HepG2 (cell line): ENCODE measurements around the gene SERINC4. TPM values are rescaled to one million over a fixed set of nuclear protein-coding genes. Genes with fewer than 3 reads are reported as not detected.

Experiments used
- ATAC-seq: fragments of 200-7000 bp; cut with Tn5 transposase; 3 replicates; pipeline ENCODE4 v1.9.1; 2020; ENCODE audit warnings: mild to moderate bottlenecking, moderate library complexity
- BruUV-seq: library from RNA; stranded (reverse); fragments of 400-500 nt; replicated peaks from 2 replicates; lab custom pipeline; 2021; lab: Mats Ljungman, UMichigan
- CTCF ChIA-PET: fragments of 300-600 bp; formaldehyde crosslinking; extraction: SDS; loops from one replicate; lab custom pipeline; 2021; ENCODE audit warnings: low total read pairs, inconsistent platforms, low intra/inter-chr PET ratio; lab: Yijun Ruan, JAX
- POLR2A ChIA-PET: fragments of 350-600 bp; sonication (Branson Sonifier 250); formaldehyde crosslinking; loops from one replicate; lab custom pipeline; 2020; ENCODE audit warnings: antibody characterized with exemption, inconsistent platforms; lab: Yijun Ruan, JAX
- DNase-seq: peaks from one replicate; pipeline ENCODE4 v3.0.0-alpha.2; 2015; ENCODE audit warnings: low spot score
- FAIRE-seq: peaks from 3 replicates; lab custom pipeline; 2011; peaks lifted over from hg19 to GRCh38; lab: Jason Lieb, UNC
- H2AFZ ChIP-seq: one replicate; pipeline ENCODE4 v1.6.1; 2011; ENCODE audit warnings: low read length, inconsistent platforms
- H3K27ac ChIP-seq: fragments of 300-600 bp; 3 replicates; pipeline ENCODE4 v1.8.0; 2011; ENCODE audit warnings: mixed run types, mild to moderate bottlenecking, mixed read lengths, low read length, inconsistent platforms; ENCODE audit not compliant: insufficient read depth; ENCODE audit errors: extremely low read length
- H3K27me3 ChIP-seq, 2 experiments: fragments of 200-600 bp in 1 of 2; 2 replicates in 1 of 2; 3 replicates in 1 of 2; pipeline versions ENCODE4 v1.6.0 to v1.8.0; 2011; ENCODE audit warnings: low read length in 2 of 2, mild to moderate bottlenecking in 2 of 2, moderate library complexity in 2 of 2, inconsistent platforms in 1 of 2; ENCODE audit not compliant: insufficient read depth in 2 of 2, control insufficient read depth in 1 of 2
- H3K36me3 ChIP-seq, 2 experiments: fragments of 200-600 bp in 1 of 2; replicated peaks in 1 of 2; 2 replicates in 1 of 2; 3 replicates in 1 of 2; pipeline versions ENCODE4 v1.5.1 to v1.8.0; 2011; ENCODE audit warnings: low read length in 2 of 2, inconsistent platforms in 1 of 2; ENCODE audit not compliant: insufficient read depth in 2 of 2, control insufficient read depth in 1 of 2
- H3K4me1 ChIP-seq: 2 replicates; pipeline ENCODE4 v1.5.1; 2012; ENCODE audit warnings: low read length, inconsistent platforms; ENCODE audit not compliant: insufficient read depth
- H3K4me2 ChIP-seq: 2 replicates; pipeline ENCODE4 v1.6.0; 2011; ENCODE audit warnings: low read depth, low read length, inconsistent platforms
- H3K4me3 ChIP-seq, 3 experiments: fragments of 200-600 bp in 1 of 3; sonication (generic), shearing (Covaris generic) in 1 of 3; replicated peaks in 1 of 3; 2 replicates each; pipeline ENCODE4 v1.5.1; 2011 to 2016; ENCODE audit warnings: low read length in 3 of 3, inconsistent platforms in 2 of 3, low read depth in 2 of 3, mild to moderate bottlenecking in 2 of 3, control low read depth in 1 of 3, mixed read lengths in 1 of 3; ENCODE audit not compliant: insufficient read depth in 1 of 3
- H3K79me2 ChIP-seq: one replicate; pipeline ENCODE4 v1.6.1; 2011; ENCODE audit warnings: low read length, inconsistent platforms; ENCODE audit not compliant: insufficient read depth
- H3K9ac ChIP-seq: 2 replicates; pipeline ENCODE4 v1.6.0; 2011; ENCODE audit warnings: mild to moderate bottlenecking, low read depth, low read length, inconsistent platforms; ENCODE audit not compliant: insufficient read depth
- H3K9me3 ChIP-seq: 2 replicates; pipeline ENCODE4 v1.5.1; 2012; ENCODE audit warnings: mild to moderate bottlenecking, low read length
- H4K20me1 ChIP-seq: 2 replicates; pipeline ENCODE4 v1.6.0; 2011; ENCODE audit warnings: inconsistent platforms, mild to moderate bottlenecking, low read length, moderate library complexity; ENCODE audit not compliant: insufficient read depth
- ATF5 ChIP-seq: sonication (generic); formaldehyde crosslinking; IDR thresholded peaks from 2 replicates; pipeline ENCODE4 v1.4.0; 2020; ENCODE audit warnings: mild to moderate bottlenecking, low read depth, missing genetic modification reagents
- FOXC1 ChIP-seq: sonication (generic); formaldehyde crosslinking; IDR thresholded peaks from 2 replicates; pipeline ENCODE4 v1.8.0; 2022; ENCODE audit warnings: mild to moderate bottlenecking, missing genetic modification reagents, borderline replicate concordance
- KDM4B ChIP-seq: sonication (generic); formaldehyde crosslinking; IDR thresholded peaks from 2 replicates; pipeline ENCODE4 v1.4.0; 2020; ENCODE audit warnings: missing genetic modification reagents
- KMT2B ChIP-seq: IDR thresholded peaks from 2 replicates; pipeline ENCODE4 v1.6.1; 2016; ENCODE audit warnings: missing genetic modification reagents, missing compliant biosample characterization
- NKX3-1 ChIP-seq: sonication (generic); formaldehyde crosslinking; IDR thresholded peaks from 2 replicates; pipeline ENCODE4 v1.5.0; 2020; ENCODE audit warnings: missing genetic modification reagents
- PLRG1 ChIP-seq: fragments of 450-650 bp; conservative IDR thresholded peaks from 2 replicates; pipeline ENCODE4 v1.6.1; 2016
- POLR2G ChIP-seq: fragments of 200-400 bp; formaldehyde crosslinking; IDR thresholded peaks from 2 replicates; pipeline ENCODE4 v1.6.1; 2018; ENCODE audit warnings: mild to moderate bottlenecking, low read depth, low read length, moderate library complexity
- PRDM15 ChIP-seq: sonication (generic); formaldehyde crosslinking; IDR thresholded peaks from 2 replicates; pipeline ENCODE4 v1.4.0; 2020; ENCODE audit warnings: missing genetic modification reagents
- RBM22 ChIP-seq: fragments of 200-400 bp; formaldehyde crosslinking; optimal IDR thresholded peaks from 2 replicates; pipeline ENCODE3; 2017; ENCODE audit warnings: mild to moderate bottlenecking, low read length, moderate library complexity
- REXO4 ChIP-seq: sonication (generic); formaldehyde crosslinking; IDR thresholded peaks from 2 replicates; pipeline ENCODE4 v1.8.0; 2022; ENCODE audit warnings: missing genetic modification reagents, mild to moderate bottlenecking, borderline replicate concordance
- RFXAP ChIP-seq: sonication (generic); formaldehyde crosslinking; IDR thresholded peaks from 2 replicates; pipeline ENCODE4 v1.4.0; 2020; ENCODE audit warnings: missing genetic modification reagents, borderline replicate concordance
- SMAD9 ChIP-seq: sonication (generic); formaldehyde crosslinking; IDR thresholded peaks from 2 replicates; pipeline ENCODE4 v1.5.1; 2020; ENCODE audit warnings: mild to moderate bottlenecking, missing genetic modification reagents
- SSRP1 ChIP-seq: IDR thresholded peaks from 2 replicates; pipeline ENCODE4 v1.6.1; 2016; ENCODE audit warnings: control low read depth
- ZNF282 ChIP-seq: fragments of 450-650 bp; IDR thresholded peaks from 2 replicates; pipeline ENCODE4 v1.6.1; 2018; ENCODE audit not compliant: partially characterized antibody
- ZNF326 ChIP-seq: sonication (generic); formaldehyde crosslinking; IDR thresholded peaks from 2 replicates; pipeline ENCODE4 v1.4.0; 2020; ENCODE audit warnings: missing genetic modification reagents, borderline replicate concordance
- ZNF614 ChIP-seq: IDR thresholded peaks from 2 replicates; pipeline ENCODE4 v1.6.1; 2018; ENCODE audit warnings: missing biosample characterization, missing genetic modification reagents, inconsistent platforms, borderline replicate concordance
- ZNF672 ChIP-seq: sonication (generic); formaldehyde crosslinking; IDR thresholded peaks from 2 replicates; pipeline ENCODE4 v1.8.1; 2022; ENCODE audit warnings: missing genetic modification reagents
- ZNF704 ChIP-seq: sonication (generic); formaldehyde crosslinking; IDR thresholded peaks from 2 replicates; pipeline ENCODE4 v1.8.1; 2023; ENCODE audit warnings: mild to moderate bottlenecking, inconsistent platforms, moderate library complexity, missing genetic modification reagents, borderline replicate concordance
- WGBS: methylation state at CpG from one replicate; pipeline ENCODE4 v1.1.6; 2017; ENCODE audit warnings: low lambda C conversion rate; 5-methylcytosine and 5-hydroxymethylcytosine counted together
- in situ Hi-C: cut with HindIII; loops from 2 replicates; pipeline ENCODE4 v1.10.0; 2017; ENCODE audit warnings: low pct_unique_long_range_greater_than_20kb; ENCODE audit not compliant: extremely low pct_ligation_motif_present
- intact Hi-C: fragments of 100-400 bp; cut with micrococcal nuclease; formaldehyde crosslinking; loops from one replicate; pipeline ENCODE4 v1.10.0; 2022; ENCODE audit not compliant: unreplicated experiment
- polyA plus RNA-seq, 8 experiments: library from polyadenylated mRNA; depleted of rRNA in 3 of 8; stranded (reverse) in 7 of 8; unstranded in 1 of 8; fragments of >200 nt; fragmentation: Illumina TruSeq in 4 of 8; extraction: Trizol in 4 of 8; gene quantifications; 2 replicates each; pipeline versions ENCODE4 v1.2.1 to v1.2.3, GENCODE V29; 2011 to 2016; ENCODE audit warnings: low read depth in 4 of 8, missing spikeins in 1 of 8, mixed read lengths in 1 of 8; ENCODE audit not compliant: insufficient read depth in 1 of 8
- total RNA-seq, 5 experiments: library from RNA; depleted of rRNA; stranded (reverse); fragments of >200 nt; fragmentation: Illumina TruSeq; extraction: Trizol; gene quantifications; 2 replicates each; pipeline ENCODE4 v1.2.3, GENCODE V29; 2016; ENCODE audit warnings: low read depth in 1 of 5

Gene SERINC4
- total and polyA plus RNA-seq, 2 of the 13 experiments (the other 11 are each of a cell fraction or from before 2014, with no cell fraction given), result not detected

GRCh38 chr15:43775411-43775965 lies 24.5 kb downstream of the SERINC4 start (continued):
- TF ChIP-seq PRDM15 (CRISPR knock-in tag) (no peak), FOXC1 (CRISPR knock-in tag) (peak; percentile 57; the same call in 1 of the 2 replicates), ZNF282 (no peak), SMAD9 (CRISPR knock-in tag) (no peak), PLRG1 (no peak), ATF5 (CRISPR knock-in tag) (no peak), NKX3-1 (CRISPR knock-in tag) (no peak), RFXAP (CRISPR knock-in tag) (no peak), ZNF672 (CRISPR knock-in tag) (no peak)

- ChIA-PET CTCF (no interaction called here), POLR2A (interaction anchor here (0.9 to 4.0 kb wide), 2 partner anchors 16 to 19 kb away, joined by 3 to 31 read pairs; no protein-coding TSS in a partner anchor)
- in situ Hi-C loops (loop anchor here (10.0 to 25.0 kb wide), 2 partner anchors 259 to 337 kb away; partner anchors contain the start of gene MAP1A), intact Hi-C loops (no loop called here)
- Histone ChIP-seq H3K4me3 (no peak overlapping the region), H3K27me3 (no peaks in the 10 kb centered on the region), H3K79me2 (no peaks in the 10 kb centered on the region), H3K4me1 (peaks cover 15% of the 10 kb centered on the region), H3K9ac (no peak overlapping the region), H2AFZ (no peak overlapping the region), H3K9me3 (no peaks in the 10 kb centered on the region), H3K36me3 (peaks cover 6 to 44% of the 10 kb centered on the region in 2 experiments), H3K4me2 (no peak overlapping the region), H4K20me1 (no peaks in the 10 kb centered on the region), H3K27ac (no peak overlapping the region)
- no peak for ATAC-seq
- no peak for FAIRE-seq
- DNase-seq, result no peak
- BruUV-seq, result no TSS peak
- 80% methylated on average over 4 of the region's 4 CpGs for WGBS
- no peak for TF ChIP-seq RBM22
- TF ChIP-seq KDM4B, result no peak
- TF ChIP-seq KMT2B, result no peak
- TF ChIP-seq REXO4 (CRISPR knock-in tag), result no peak
- TF ChIP-seq SSRP1, result no peak
- no peak for TF ChIP-seq ZNF614 (CRISPR knock-in tag)
- no peak for TF ChIP-seq ZNF326 (CRISPR knock-in tag)
- TF ChIP-seq ZNF704 (CRISPR knock-in tag), result no peak
- TF ChIP-seq POLR2G, result peak; percentile 46
These were observed 26.0 kb downstream of the SERINC4 start for GRCh38 chr15:43774062-43774461.
